Gastroesophageal sphincter (tissue), 3 donors: ENCODE results near the gene MINDY2.

Experiments
- POLR2A ChIP-seq, 2 donors: fragments of 450-650 bp; IDR thresholded peaks; one replicate each; pipeline ENCODE4 v1.6.1; 2017; ENCODE audit warnings: antibody characterized with exemption in 2 of 2, mild to moderate bottlenecking in 2 of 2, moderate library complexity in 1 of 2
- TF ChIP-seq, protein P1 (sequence below), 4 experiments: fragments of 200-600 bp in 2 of 4; fragments of 450-650 bp in 2 of 4; sonication (generic) in 1 of 4; IDR thresholded peaks; one replicate each; pipeline ENCODE4 v1.5.1; 2017 to 2019; ENCODE audit warnings: antibody characterized with exemption in 4 of 4, mild to moderate bottlenecking in 2 of 4, moderate library complexity in 2 of 4

DNA sequence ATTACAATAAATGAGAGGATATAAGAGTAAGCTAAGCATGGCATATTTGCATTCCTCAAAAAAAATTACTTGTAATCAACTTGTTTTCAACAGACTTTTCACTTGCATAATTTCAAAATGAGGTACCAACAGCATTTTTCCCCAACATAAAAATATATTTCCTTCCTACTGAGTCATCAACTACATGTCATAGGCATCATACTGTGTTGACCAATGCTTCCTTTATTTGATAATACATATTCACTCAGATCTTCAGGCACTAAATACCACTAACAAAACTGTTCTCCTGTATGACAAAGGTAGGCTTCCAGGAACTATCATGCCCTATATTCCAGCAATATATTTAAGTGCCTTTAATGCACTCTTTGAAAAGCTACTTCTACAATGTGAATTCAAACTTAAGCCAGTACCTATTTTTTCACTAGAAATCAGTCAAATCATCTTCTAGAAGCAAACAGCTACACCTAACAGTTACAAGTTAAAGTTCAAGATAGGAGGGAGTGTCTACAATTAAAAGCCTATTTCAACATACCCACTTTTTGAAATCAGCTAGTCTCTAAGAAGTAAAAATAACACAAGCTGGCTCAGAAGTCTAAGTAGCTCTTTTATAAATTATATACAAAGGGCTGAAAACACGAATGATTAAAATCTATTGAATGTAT lies 32.9 kb upstream of the MINDY2 start:
- TF ChIP-seq, protein P1, sequence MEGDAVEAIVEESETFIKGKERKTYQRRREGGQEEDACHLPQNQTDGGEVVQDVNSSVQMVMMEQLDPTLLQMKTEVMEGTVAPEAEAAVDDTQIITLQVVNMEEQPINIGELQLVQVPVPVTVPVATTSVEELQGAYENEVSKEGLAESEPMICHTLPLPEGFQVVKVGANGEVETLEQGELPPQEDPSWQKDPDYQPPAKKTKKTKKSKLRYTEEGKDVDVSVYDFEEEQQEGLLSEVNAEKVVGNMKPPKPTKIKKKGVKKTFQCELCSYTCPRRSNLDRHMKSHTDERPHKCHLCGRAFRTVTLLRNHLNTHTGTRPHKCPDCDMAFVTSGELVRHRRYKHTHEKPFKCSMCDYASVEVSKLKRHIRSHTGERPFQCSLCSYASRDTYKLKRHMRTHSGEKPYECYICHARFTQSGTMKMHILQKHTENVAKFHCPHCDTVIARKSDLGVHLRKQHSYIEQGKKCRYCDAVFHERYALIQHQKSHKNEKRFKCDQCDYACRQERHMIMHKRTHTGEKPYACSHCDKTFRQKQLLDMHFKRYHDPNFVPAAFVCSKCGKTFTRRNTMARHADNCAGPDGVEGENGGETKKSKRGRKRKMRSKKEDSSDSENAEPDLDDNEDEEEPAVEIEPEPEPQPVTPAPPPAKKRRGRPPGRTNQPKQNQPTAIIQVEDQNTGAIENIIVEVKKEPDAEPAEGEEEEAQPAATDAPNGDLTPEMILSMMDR (IDR thresholded peaks at IDR 0.05), result no peak
- TF ChIP-seq POLR2A (IDR thresholded peaks at IDR 0.05), result no peak
